Dermis blood vessel endothelial cell (primary cell): ENCODE measurements around the gene GRID2. TPM values are rescaled to one million over a fixed set of nuclear protein-coding genes. Genes with fewer than 3 reads are reported as not detected.
"Not testable (repeated sequence)": the region's sequence is repeated elsewhere in the genome, so short reads cannot be mapped to it uniquely, and the experiment has no call there.

Experiments used
- DNase-seq: peaks from one replicate; pipeline ENCODE4 v3.0.0; 2010
- total RNA-seq: library from RNA; depleted of rRNA; stranded (reverse); fragments of >200 nt; gene quantifications from 2 replicates; pipeline ENCODE4 v1.2.3, GENCODE V29; 2014

GRID2 gene
- total RNA-seq, 1 donor from 2014 or later: not detected

GRCh38 chr4:93217431-93217830 lies 913.7 kb downstream of the GRID2 start:
- no peak for DNase-seq

GRCh38 chr4:93221771-93222170 lies 918.0 kb downstream of the GRID2 start:
- no peak for DNase-seq

GRCh38 chr4:93228021-93228420 lies 924.3 kb downstream of the GRID2 start:
- DNase-seq: no peak

GRCh38 chr4:93232883-93233282 lies 929.1 kb downstream of the GRID2 start:
- DNase-seq: no peak

GRCh38 chr4:93237521-93237920 lies 933.8 kb downstream of the GRID2 start:
- DNase-seq: no peak

- no peak for DNase-seq
These were observed 939.5 kb downstream of the GRID2 start for GRCh38 chr4:93243262-93243661.

- no peak for DNase-seq
These were observed 957.4 kb downstream of the GRID2 start for GRCh38 chr4:93261207-93261606.

GRCh38 chr4:93263166-93263565 lies 959.4 kb downstream of the GRID2 start:
- no peak for DNase-seq

- DNase-seq: no peak
These were observed 964.0 kb downstream of the GRID2 start for GRCh38 chr4:93267747-93268146.

GRCh38 chr4:93285346-93285745 lies 981.6 kb downstream of the GRID2 start:
- no peak for DNase-seq

GRCh38 chr4:93289241-93289640 lies 985.5 kb downstream of the GRID2 start:
- no peak for DNase-seq

- DNase-seq: no peak
These were observed 986.1 kb downstream of the GRID2 start for GRCh38 chr4:93289831-93290230.

- DNase-seq: no peak
These were observed 995.4 kb downstream of the GRID2 start for GRCh38 chr4:93299118-93299517.

GRCh38 chr4:93300780-93301555 lies 997.2 kb downstream of the GRID2 start:
- not testable (repeated sequence) for DNase-seq

GRCh38 chr4:93302310-93302709 lies 998.5 kb downstream of the GRID2 start:
- no peak for DNase-seq

- DNase-seq: no peak
These were observed 999.7 kb downstream of the GRID2 start for GRCh38 chr4:93303440-93303839.

GRCh38 chr4:93312299-93312698 lies 1008.5 kb downstream of the GRID2 start:
- DNase-seq: no peak

GRCh38 chr4:93313197-93313596 lies 1009.4 kb downstream of the GRID2 start:
- no peak for DNase-seq

GRCh38 chr4:93317057-93317456 lies 1013.3 kb downstream of the GRID2 start:
- no peak for DNase-seq

- no peak for DNase-seq
These were observed 1013.8 kb downstream of the GRID2 start for GRCh38 chr4:93317561-93317960.

GRCh38 chr4:93319041-93319440 lies 1015.3 kb downstream of the GRID2 start:
- DNase-seq: no peak

- DNase-seq: no peak
These were observed 1016.6 kb downstream of the GRID2 start for GRCh38 chr4:93320356-93320755.

GRCh38 chr4:93327346-93327745 lies 1023.6 kb downstream of the GRID2 start:
- no peak for DNase-seq

- no peak for DNase-seq
These were observed 1030.2 kb downstream of the GRID2 start for GRCh38 chr4:93334003-93334402.

- DNase-seq: no peak
These were observed 1033.4 kb downstream of the GRID2 start for GRCh38 chr4:93337196-93337595.
